SJSA1 (cell line): ENCODE data around the gene COPG2. TPM values are rescaled to one million over a fixed set of nuclear protein-coding genes. Genes with fewer than 3 reads are reported as not detected.

Experiments
- DNase-seq, 2 experiments: peaks; one replicate each; pipeline ENCODE4 v3.0.0-alpha.2; 2015 to 2020; ENCODE audit warnings: low spot score in 2 of 2, low read depth in 1 of 2
- H3K27ac ChIP-seq: fragments of 250-450 bp; sonication (Bioruptor Pico); 2 replicates; pipeline ENCODE4 v1.5.1; 2020; ENCODE audit warnings: mild to moderate bottlenecking, moderate library complexity
- H3K27me3 ChIP-seq: fragments of 250-450 bp; sonication (Bioruptor Pico); replicated peaks from 2 replicates; pipeline ENCODE4 v1.5.1; 2020; ENCODE audit warnings: mild to moderate bottlenecking, moderate library complexity
- H3K36me3 ChIP-seq: fragments of 250-450 bp; sonication (Bioruptor Pico); 2 replicates; pipeline ENCODE4 v1.5.1; 2020; ENCODE audit warnings: mild to moderate bottlenecking
- H3K4me1 ChIP-seq: fragments of 250-450 bp; sonication (Bioruptor Pico); replicated peaks from 2 replicates; pipeline ENCODE4 v1.6.1; 2021; ENCODE audit warnings: mild to moderate bottlenecking
- H3K4me3 ChIP-seq: fragments of 250-450 bp; sonication (Bioruptor Pico); 2 replicates; pipeline ENCODE4 v1.5.1; 2020; ENCODE audit warnings: mild to moderate bottlenecking
- H3K9me3 ChIP-seq: fragments of 250-450 bp; sonication (Bioruptor Pico); replicated peaks from 2 replicates; pipeline ENCODE4 v1.5.1; 2020; ENCODE audit warnings: mild to moderate bottlenecking
- total RNA-seq: library from RNA; depleted of rRNA; stranded (reverse); fragments of >200 nt; shearing (Covaris generic); gene quantifications from 2 replicates; pipeline ENCODE4 v1.2.3, GENCODE V29; 2014

Gene COPG2
- total RNA-seq, 1 experiment from 2014 or later, result 36.2 TPM

DNA sequence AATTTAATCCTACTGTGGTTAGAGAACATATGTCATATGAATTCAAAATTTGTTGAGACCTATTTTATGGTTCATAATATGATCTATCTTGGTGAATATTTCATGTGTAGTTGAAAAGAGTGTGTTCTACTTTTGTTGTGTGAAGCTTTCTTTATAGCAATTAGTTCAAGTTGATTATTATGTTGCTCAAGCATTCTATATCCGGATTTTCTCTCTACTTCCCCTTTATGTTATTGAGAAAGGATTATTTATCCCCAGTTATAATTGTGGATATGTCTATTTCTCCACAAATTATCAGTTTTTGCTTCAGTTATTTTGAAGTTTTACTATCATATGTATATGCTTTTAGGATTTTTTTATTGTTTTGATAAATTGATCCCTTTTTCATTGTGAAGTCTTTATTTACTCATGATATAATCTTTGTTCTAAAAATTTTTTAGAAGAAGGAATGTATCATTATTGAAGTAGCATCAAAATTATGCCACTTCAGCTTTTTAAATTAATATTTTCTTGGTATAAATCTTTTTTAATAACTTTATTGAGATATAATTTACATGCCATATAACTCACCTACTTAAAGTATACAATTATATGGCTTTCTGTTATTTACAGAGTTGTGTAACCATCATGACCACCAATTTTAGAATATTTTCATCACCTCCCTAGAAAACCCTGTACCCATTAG, 188.7 kb downstream of the COPG2 start:
- no peaks in the 10 kb centered on the region for H3K27me3 ChIP-seq
- DNase-seq, result no peak
- no peaks in the 10 kb centered on the region for H3K9me3 ChIP-seq
- H3K36me3 ChIP-seq, result no peaks in the 10 kb centered on the region
- no peak overlapping the region for H3K4me3 ChIP-seq
- H3K27ac ChIP-seq, result no peak overlapping the region
- H3K4me1 ChIP-seq, result no peaks in the 10 kb centered on the region

- no peaks in the 10 kb centered on the region for H3K4me1 ChIP-seq
- no peaks in the 10 kb centered on the region for H3K9me3 ChIP-seq
- H3K27me3 ChIP-seq, result no peaks in the 10 kb centered on the region
- no peaks in the 10 kb centered on the region for H3K36me3 ChIP-seq
- DNase-seq, result no peak
- no peak overlapping the region for H3K27ac ChIP-seq
- no peak overlapping the region for H3K4me3 ChIP-seq
These were observed 189.6 kb downstream of the COPG2 start for GRCh38 chr7:130478991-130479390.

DNA sequence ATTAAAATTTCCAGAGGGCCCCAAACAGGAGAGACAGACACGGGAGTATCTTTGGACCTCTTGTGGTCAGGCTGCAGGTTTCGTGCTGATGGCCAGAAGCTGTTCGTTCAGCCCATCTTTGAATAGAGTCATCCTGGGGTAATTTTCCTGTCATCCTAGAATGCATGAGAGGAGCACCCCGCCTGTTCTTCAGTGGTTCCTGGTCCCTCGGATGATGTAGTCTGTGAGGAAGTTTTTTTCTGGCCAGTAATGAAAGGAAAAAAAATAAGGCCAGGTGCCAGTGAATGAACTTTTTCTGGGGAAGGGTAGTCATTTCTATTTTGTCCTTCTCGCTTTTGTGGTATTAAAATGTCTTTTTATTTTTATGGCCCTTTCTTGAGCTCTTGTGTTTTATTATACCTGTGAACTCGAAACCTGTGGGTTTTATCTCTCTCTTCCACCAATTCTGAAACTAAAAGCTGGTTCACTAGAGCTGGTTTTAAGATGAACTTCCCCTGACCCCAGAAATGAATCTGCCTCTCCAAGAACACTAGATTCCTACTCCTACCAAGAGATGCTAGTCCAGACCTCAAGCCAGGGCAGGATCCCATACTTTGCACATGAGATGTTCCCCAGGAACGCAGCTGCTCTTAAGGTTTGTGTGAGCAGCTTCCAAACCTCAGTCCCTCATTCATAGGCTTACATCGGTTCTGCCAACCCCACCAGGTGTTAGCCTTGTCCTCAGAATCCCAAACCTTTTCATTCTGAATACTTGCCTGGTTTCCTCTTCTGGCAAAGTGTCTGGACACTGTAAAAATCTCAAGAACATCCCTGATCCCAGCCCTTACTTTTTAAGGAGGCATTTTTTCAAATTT, 192.0 kb downstream of the COPG2 start:
- H3K4me1 ChIP-seq, result no peaks in the 10 kb centered on the region
- no peaks in the 10 kb centered on the region for H3K9me3 ChIP-seq
- no peaks in the 10 kb centered on the region for H3K36me3 ChIP-seq
- no peak for DNase-seq
- no peak overlapping the region for H3K4me3 ChIP-seq
- H3K27ac ChIP-seq, result no peak overlapping the region
- H3K27me3 ChIP-seq, result no peaks in the 10 kb centered on the region

GRCh38 chr7:130475776-130476175, 192.8 kb downstream of the COPG2 start:
- H3K9me3 ChIP-seq, result no peaks in the 10 kb centered on the region
- no peak overlapping the region for H3K4me3 ChIP-seq
- H3K27me3 ChIP-seq, result no peaks in the 10 kb centered on the region
- DNase-seq, result no peak
- H3K36me3 ChIP-seq, result no peaks in the 10 kb centered on the region
- H3K4me1 ChIP-seq, result no peaks in the 10 kb centered on the region
- no peak overlapping the region for H3K27ac ChIP-seq

DNA sequence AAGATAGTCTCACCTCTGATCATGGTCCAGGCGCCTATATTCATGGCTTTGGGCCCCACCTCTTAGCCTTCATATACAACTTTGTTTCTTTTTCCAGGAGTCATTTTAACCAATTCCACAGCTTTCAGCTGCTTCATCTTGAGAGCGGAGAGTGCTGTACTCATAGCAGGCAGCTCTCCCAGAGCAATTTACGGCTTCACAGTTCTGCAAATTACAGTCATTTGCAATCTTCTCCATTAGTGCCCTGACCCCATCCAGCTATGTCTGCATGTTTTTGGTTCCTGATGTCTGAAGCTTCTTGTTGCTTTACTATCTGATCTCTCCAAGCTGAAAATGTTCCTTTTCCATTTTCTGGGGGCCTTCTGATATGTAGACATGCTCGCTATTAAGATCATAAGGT, 194.7 kb downstream of the COPG2 start:
- no peaks in the 10 kb centered on the region for H3K27me3 ChIP-seq
- DNase-seq, result no peak
- no peaks in the 10 kb centered on the region for H3K36me3 ChIP-seq
- no peaks in the 10 kb centered on the region for H3K4me1 ChIP-seq
- H3K9me3 ChIP-seq, result no peaks in the 10 kb centered on the region
- H3K27ac ChIP-seq, result no peak overlapping the region
- no peak overlapping the region for H3K4me3 ChIP-seq

DNA sequence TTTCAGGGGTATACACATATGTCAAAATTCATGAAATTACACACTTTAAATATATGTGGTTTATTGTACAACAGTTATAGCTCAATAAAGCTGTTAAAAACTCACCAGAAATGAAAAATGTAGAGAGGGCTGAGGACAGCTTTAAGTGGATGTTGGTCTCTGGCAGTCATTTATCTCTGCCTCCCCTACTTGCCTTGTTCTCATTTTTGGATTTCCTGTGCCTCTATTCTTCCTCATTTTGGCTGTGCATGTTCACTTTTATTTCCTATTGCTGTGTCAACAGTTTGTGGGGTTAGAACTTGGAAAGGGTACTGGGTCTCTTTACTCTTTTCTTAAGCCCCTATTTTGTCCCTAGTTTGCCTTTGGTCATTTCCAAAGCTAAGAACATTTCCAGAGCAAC, 195.3 kb downstream of the COPG2 start:
- H3K27ac ChIP-seq, result no peak overlapping the region
- no peaks in the 10 kb centered on the region for H3K4me1 ChIP-seq
- no peak for DNase-seq
- H3K36me3 ChIP-seq, result no peaks in the 10 kb centered on the region
- H3K9me3 ChIP-seq, result no peaks in the 10 kb centered on the region
- H3K4me3 ChIP-seq, result no peak overlapping the region
- H3K27me3 ChIP-seq, result no peaks in the 10 kb centered on the region

GRCh38 chr7:130471974-130472373, 196.6 kb downstream of the COPG2 start:
- no peaks in the 10 kb centered on the region for H3K4me1 ChIP-seq
- H3K9me3 ChIP-seq, result no peaks in the 10 kb centered on the region
- no peaks in the 10 kb centered on the region for H3K27me3 ChIP-seq
- no peaks in the 10 kb centered on the region for H3K36me3 ChIP-seq
- no peak overlapping the region for H3K4me3 ChIP-seq
- no peak overlapping the region for H3K27ac ChIP-seq
- no peak for DNase-seq

GRCh38 chr7:130468612-130469011, 199.9 kb downstream of the COPG2 start:
- DNase-seq, result no peak
- Histone ChIP-seq H3K36me3 (no peaks in the 10 kb centered on the region), H3K4me1 (no peaks in the 10 kb centered on the region), H3K9me3 (no peaks in the 10 kb centered on the region), H3K27ac (no peak overlapping the region), H3K4me3 (no peak overlapping the region), H3K27me3 (no peaks in the 10 kb centered on the region)

- no peaks in the 10 kb centered on the region for H3K27me3 ChIP-seq
- H3K4me1 ChIP-seq, result no peaks in the 10 kb centered on the region
- H3K9me3 ChIP-seq, result peaks cover 4% of the 10 kb centered on the region; the same call in 1 of the 2 replicates
- no peak overlapping the region for H3K27ac ChIP-seq
- no peak overlapping the region for H3K4me3 ChIP-seq
- no peak for DNase-seq
- no peaks in the 10 kb centered on the region for H3K36me3 ChIP-seq
These were observed 204.8 kb downstream of the COPG2 start for GRCh38 chr7:130463553-130464434.

DNA sequence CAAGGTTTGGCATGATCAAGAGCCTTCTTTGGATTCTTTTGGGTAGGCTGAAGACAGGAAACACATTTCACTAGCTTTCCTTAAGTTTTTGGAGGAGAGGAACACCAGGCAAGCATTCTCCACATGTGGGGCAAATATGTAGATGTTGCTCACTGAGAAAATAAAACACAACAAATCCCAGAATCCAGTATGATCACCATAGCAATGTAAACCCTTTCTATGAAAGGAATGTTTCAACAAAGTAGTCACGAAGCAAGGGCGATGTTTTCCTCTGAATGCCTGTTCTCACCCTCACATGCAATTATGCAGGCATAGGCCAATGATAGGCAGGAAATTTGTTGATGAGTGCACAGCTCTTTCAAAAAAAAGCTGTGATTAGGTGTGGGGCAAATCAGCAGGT, 207.3 kb downstream of the COPG2 start:
- Histone ChIP-seq H3K36me3 (no peaks in the 10 kb centered on the region), H3K4me1 (no peaks in the 10 kb centered on the region), H3K4me3 (no peak overlapping the region), H3K27me3 (no peaks in the 10 kb centered on the region), H3K27ac (no peak overlapping the region), H3K9me3 (peaks cover 4% of the 10 kb centered on the region; the same call in 1 of the 2 replicates)
- no peak for DNase-seq

DNA sequence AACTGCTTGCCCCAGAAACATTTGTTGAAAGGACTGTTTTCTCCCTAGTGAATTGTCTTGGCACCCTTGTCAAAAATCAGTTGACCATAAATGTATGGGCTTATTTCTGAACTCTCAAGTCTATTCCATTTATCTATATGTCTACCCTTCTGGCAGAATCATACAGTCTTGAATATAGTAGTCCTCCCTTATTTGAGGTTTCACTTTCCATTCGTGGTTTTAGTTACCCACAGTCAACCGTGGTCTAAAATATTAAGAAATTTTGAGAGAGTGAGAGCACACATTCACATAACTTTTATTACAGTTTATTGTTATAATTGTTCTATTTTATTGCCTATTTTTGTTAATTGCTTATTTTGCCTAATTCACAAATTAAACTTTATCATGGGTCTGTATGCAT, 210.3 kb downstream of the COPG2 start:
- Histone ChIP-seq H3K27me3 (no peaks in the 10 kb centered on the region), H3K4me3 (no peak overlapping the region)

More for the DNA sequence above, 210.3 kb downstream of the COPG2 start:
- H3K9me3 ChIP-seq, result peaks cover 4% of the 10 kb centered on the region; the same call in 1 of the 2 replicates
- no peaks in the 10 kb centered on the region for H3K36me3 ChIP-seq
- H3K4me1 ChIP-seq, result no peaks in the 10 kb centered on the region
- H3K27ac ChIP-seq, result no peak overlapping the region
- no peak for DNase-seq
